Stimulated activated CD4-positive, alpha-beta T cell treated with anti-CD3 and anti-CD28 coated beads, Interleukin-12 subunit alpha, Interleukin-12 subunit beta, amount 100 ng/mL, for 48 hours (primary cell): ENCODE measurements around the gene TEX54.
"Not testable (repeated sequence)": the region's sequence is repeated elsewhere in the genome, so short reads cannot be mapped to it uniquely, and the experiment has no call there.

ENCODE experiments used
- DNase-seq, 3 donors: peaks; one replicate each; pipeline ENCODE4 v3.0.0-alpha.2; 2020; ENCODE audit warnings: low read depth in 2 of 3, low spot score in 1 of 3

TEX54 gene

GRCh38 chr11:62832336-62833234 is at the start of gene TEX54:
Gene TEX54, minus strand, starts transcription at chr11:62832841.
- no peak for DNase-seq

GRCh38 chr11:62882431-62882749 is 49.7 kb upstream of the TEX54 start:
- DNase-seq: no peak

GRCh38 chr11:62881579-62882430 is 49.2 kb upstream of the TEX54 start:
- DNase-seq: peak; percentile 93 to 94 (median 94)

GRCh38 chr11:62880803-62881578 is 48.4 kb upstream of the TEX54 start, which contains the start of gene SLC3A2:
Gene SLC3A2, plus strand, starts transcription at chr11:62880896. Its CDS starts 128 bp downstream, at chr11:62881024.
- peak; percentile 67 to 83 (median 73) for DNase-seq

GRCh38 chr11:62880231-62880802 is 47.7 kb upstream of the TEX54 start:
- DNase-seq: peak; percentile 30 to 50 (median 41)

DNA sequence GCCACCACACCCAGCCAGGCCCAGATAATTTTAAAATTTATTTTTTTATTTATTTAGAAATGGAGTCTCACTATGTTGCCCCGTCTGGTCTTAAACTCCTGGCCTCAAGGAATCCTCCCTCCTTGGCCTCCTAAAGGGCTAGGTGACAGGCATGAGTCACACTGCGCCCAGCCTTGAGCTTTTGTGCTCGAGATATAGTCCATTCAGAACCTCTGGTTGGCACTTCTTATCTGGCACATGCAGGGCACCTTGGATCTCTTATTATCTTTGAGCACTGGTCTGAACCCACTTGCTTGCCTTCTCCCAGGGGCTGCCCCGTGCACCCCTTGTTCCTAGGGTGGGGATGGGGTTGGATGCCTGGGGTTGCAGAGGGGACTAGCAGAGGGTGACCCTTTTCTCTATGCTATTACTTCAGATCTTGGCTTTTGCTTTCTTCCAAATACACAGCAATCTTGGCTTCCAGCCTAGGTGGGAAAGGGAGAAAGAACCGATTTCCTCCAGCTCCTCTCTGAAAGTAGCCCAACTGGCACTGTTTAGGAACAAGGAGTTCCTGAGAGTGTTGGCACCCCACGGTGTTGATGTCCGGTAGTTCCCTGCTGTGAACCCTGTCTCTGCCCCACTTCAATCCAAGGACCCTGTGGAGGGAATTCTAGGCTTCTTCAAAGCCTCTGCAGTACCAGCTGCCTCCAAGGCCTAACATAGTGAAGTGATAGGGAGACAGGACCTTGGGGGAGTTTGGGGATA is 46.8 kb upstream of the TEX54 start:
- DNase-seq: no peak

GRCh38 chr11:62876712-62877111 is 44.1 kb upstream of the TEX54 start:
- DNase-seq: no peak

DNA sequence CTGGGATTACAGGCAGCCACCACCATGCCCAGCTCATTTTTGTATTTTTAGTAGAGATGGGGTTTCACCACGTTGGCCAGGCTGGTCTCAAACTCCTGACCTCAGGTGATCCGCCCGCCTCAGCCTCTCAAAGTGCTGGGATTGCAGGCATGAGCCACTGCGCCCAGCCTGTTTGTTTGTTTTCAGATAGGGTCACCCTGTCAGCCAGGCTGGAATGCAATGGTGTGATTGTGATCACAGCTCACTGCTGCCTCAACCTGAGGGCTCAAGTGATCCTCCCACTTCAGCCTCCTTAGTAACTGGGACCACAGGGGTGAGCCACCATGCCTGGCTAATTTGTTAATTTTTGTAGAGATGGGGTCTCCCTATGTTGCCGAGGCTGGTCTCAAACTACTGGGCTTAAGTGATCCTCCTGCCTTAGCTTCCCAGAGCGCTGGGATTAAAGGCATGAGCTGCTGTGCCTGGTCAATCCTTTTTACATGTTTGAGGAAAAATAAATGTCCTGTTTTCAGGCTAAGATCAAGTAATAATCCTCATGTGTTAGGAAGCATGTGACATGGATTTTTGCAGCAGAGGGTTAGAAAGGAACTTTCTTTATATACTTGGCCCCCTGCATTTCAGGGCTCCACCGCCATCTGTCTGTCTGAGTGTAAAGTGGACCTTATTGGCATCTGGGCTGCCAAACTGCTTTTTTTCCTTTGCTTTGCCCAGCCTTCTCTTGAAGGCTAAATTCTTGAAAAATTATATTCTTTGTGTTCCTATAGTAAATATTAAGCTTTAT is 43.2 kb upstream of the TEX54 start:
- DNase-seq: no peak

GRCh38 chr11:62874851-62875250 is 42.2 kb upstream of the TEX54 start:
- DNase-seq: no peak

DNA sequence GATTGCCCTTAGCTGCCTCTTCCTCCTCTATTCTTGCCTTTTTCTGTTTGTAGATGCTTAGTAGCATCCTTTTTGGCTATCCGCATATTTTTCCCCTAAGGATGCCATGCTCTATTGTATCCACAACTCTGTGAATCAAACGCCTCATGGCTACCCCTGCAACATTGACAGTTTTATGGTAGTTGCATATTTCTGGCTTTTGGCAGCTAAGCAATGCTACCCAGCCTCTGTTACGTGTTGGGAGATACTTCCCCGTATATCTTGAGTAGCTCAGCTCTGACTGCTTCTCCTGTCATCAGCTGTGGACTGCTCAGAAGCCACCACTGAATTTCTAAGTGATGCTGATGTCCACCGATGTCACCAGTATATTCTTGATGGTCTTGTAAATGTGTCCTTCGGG is 33.0 kb upstream of the TEX54 start:
- DNase-seq: no peak

GRCh38 chr11:62863687-62864335 is 31.2 kb upstream of the TEX54 start:
- DNase-seq: no peak

DNA sequence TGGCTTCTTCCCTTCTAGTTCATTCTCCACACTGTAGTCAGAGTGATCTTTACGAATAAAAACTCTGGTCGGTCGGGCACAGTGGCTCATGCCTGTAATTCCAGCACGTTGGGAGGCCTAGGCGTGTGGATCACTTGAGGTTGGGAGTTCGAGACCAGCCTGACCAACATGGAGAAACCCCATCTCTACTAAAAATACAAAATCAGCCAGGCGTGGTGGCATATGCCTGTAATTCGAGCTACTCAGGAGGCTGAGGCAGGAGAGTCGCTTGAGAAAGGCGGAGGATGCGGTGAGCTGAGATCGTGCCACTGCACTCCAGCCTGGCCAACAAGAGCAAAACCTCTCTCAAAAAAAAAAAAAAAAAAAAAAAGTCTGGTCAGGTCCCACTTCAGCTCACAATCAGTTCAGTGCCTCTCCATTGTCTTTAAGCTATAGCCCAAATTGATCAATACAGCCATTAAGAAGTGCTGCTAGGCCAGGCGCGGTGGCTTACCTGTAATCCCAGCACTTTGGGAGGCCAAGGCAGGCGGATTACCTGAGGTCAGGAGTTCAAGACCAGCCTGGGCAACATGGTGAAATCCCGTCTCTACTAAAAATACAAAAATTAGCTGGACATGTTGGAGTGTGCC is 29.0 kb upstream of the TEX54 start:
- DNase-seq: not testable (repeated sequence)

DNA sequence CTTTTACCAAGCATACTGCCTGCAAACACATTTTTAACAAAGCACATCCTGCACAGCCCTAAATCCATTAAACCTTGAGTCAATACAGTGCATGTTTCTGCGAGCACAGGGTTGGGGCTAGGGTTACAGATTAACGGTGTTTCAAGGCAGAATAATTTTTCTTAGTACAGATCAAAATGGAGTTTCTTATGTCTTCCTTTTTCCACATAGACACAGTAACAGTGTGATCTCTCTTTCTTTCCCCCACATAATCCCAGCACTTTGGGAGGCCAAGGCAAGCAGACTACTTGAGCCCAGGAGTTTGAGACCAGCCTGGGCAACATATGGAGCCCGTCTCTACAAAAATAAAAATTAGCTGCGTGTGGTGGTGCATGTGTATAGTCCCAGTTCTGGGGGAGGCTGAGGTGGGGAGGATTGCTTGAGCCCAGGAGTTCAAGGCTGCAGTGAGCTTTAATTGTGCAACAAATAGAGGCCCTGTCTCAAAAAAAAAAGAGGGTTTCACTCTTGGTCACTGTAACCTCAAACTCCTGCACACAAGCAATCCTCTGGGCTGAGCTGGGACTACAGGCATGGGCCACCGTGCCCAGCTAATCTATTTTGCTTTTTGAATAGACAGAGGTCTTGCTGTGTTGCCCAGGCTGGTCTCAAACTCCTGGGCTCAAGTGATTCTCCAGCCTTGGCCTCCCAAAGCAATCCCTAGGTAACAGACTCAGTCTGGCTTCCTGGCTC is 28.4 kb upstream of the TEX54 start:
- DNase-seq: no peak

DNA sequence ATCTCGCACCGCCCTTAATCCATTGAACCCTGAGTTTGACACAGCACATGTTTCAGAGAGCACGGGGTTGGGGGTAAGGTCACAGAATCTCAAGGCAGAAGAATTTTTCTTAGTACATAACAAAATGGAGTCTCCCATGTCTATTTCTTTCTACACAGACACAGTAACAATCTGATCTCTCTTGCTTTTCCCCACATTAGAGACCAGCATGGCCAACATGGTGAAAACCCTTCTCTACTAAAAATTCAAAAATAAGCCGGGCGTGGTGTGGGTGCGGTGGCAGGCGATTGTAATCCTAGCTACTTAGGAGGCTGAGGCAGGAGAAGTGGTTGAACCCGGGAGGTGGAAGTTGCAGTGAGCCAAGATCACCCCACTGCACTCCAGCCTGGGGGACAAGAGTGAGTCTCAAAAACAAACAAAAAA is 26.7 kb upstream of the TEX54 start:
- not testable (repeated sequence) for DNase-seq

DNA sequence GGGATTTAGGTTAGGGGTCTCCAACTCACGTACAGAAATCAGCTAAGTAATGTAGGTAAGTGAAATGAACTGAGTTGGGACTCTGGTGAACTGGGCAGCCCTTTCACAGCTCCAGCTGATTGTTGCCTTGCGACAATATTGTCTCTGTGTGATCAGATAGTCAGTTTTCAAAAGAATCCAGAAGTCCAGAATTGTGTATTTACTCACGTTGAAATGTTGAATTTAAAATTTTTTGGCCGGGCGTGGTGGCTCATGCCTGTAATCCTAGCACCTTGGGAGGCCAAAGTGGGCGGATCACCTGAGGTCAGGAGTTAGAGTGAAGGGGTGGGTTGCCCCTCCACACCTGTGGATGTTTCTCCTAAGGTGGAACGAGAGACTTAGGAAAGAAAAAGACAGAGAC is 25.6 kb upstream of the TEX54 start:
- DNase-seq: no peak

GRCh38 chr11:62857541-62857982 is 24.9 kb upstream of the TEX54 start:
- DNase-seq: no peak

DNA sequence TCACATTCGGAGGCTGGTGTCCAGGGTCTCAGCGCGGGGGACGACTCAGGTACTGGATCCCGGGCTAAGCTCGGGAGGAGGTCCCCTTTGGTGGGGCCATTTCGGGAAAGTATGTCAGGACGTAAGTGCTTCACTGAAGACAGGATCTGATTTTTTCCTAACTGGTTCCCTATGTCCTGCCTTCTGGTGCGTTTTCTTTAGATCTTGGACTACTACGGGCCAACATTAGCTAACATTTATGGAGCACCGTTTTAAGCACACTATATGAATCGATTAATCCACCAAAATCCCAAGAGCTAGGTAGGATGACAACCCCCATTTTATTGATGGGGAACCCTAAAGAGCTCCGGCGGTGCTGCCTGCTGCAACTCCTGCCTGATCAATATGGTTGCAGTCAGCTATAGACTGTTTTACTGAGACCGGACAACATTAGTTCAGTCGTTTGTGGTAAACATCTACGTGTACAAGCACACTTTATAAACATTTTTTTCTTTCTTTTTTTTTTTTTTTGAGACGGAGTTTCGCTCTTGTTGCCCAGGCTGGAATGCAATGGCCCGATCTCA is 23.8 kb upstream of the TEX54 start:
- no peak for DNase-seq
